GM18511 (cell line): ENCODE results near the gene TERT.
"Not testable (repeated sequence)": the region's sequence is repeated elsewhere in the genome, so short reads cannot be mapped to it uniquely, and the experiment has no call there.

Experiments used
- ATAC-seq: cut with Tn5 transposase; IDR thresholded peaks from one replicate; pipeline ENCODE4 v1.9.1; 2021; ENCODE audit warnings: mild to moderate bottlenecking, moderate library complexity; ENCODE audit not compliant: unreplicated experiment

Gene TERT

GRCh38 chr5:1294835-1295649 is at the start of gene TERT:
TERT (minus strand) TSS chr5:1295068; CDS start chr5:1294989, 79 bp downstream.
- ATAC-seq, result no peak

DNA sequence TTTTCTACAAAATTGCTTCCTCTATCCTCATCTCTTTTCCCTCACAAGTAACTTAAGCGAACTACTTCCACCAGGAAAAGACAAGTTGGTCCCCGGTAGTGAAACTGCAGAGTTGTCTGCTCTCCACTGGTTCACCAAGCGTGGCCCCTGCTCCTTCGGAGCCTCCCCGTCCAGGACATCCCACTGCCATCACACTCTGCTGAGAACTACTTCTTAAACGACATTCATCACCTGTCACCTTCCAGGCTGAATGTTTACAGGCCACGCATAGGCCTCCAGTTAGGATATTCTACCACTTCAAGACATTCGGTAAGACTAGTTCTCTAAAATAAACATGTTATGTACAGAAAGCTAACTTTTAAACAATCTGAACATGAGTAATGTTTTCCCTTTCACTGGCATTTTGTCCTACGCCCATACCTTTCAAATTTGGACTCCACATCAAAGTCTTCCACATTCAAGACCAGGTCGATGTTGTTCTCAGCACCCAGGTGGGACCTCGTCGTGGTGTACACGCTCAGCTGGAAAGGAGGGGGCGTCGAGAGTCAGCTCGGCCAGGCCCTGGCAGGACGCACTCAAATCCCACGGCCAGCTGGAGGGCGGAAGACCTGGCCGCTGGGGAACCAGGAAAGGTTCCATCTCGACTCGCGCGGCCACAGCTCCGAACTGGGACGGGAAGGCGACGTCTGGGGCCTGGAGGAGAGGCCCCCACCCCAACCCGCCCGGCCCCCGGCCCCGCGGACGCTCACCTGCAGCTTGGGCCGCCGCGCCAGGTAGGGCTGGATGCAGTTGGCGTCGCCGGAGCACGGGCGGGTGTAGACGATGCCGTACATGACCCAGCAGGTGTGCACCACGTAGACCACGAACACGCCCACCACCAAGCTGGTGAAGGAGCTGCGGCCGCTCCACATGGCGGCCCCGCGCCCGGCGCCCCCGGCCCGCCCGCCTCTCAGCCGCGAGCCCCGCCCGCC is 49.3 kb upstream of the TERT start:
- peak; percentile 34 for ATAC-seq

- no peak for ATAC-seq
Observed at GRCh38 chr5:1343315-1343751, 48.5 kb upstream of the TERT start.

- ATAC-seq, result not testable (repeated sequence)
Observed at GRCh38 chr5:1342711-1343110, 47.8 kb upstream of the TERT start.

DNA sequence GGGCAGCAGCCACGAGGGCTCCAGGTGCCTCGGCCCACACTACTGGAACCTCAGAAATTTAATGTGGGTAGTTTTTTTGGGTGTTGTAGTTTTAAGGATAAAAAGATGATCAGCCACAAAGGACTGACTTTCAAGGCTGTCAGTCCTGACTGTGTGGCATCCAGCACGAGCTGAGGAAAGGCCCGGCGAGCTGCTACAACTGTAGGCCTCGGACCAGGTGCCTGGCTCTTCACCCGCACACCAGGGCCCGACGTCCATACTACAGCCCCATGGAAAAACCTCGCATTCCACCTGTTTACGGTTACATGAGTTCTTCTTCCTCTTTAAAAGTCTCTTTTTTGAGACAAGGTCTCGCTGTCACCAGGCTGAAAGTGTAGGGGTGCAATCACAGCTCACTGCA is 47.4 kb upstream of the TERT start:
- ATAC-seq, result no peak

GRCh38 chr5:1341863-1342262 is 47.0 kb upstream of the TERT start:
- ATAC-seq, result no peak

GRCh38 chr5:1339818-1340210 is 44.9 kb upstream of the TERT start:
- not testable (repeated sequence) for ATAC-seq

DNA sequence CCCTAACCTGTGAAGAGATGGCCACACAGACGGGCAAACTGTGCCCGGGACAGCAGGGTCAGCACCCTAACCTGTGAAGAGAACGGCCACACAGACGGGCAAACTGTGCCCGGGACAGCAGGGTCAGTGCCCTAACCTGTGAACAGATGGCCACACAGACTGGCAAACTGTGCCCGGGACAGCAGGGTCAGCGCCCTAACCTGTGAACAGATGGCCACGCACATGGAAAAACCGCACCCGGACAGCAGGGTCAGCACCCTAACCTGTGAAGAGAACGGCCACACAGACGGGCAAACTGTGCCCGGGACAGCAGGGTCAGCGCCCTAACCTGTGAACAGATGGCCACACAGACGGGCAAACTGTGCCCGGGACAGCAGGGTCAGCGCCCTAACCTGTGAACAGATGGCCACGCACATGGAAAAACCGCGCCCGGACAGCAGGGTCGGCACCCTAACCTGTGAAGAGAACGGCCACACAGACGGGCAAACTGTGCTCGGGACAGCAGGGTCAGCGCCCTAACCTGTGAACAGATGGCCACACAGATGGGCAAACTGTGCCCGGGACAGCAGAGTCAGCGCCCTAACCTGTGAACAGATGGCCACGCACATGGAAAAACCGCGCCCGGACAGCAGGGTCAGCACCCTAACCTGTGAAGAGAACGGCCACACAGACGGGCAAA is 44.4 kb upstream of the TERT start:
- not testable (repeated sequence) for ATAC-seq

- no peak for ATAC-seq
Observed at GRCh38 chr5:1338506-1339070, 43.7 kb upstream of the TERT start.

DNA sequence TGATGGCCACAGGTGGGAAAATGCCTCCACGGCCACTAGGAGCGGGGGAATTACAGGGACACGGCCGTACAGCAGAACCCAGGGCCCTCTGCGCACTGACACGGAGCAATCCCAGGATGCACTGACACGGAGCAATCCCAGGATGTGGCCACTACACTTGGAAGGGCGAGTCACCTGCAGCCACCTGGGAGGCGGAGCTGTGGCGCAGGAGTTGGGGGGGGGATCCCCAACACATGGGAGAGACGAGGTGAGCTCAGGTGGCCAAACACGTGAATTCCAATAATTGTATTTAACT is 43.3 kb upstream of the TERT start:
- ATAC-seq, result no peak

- no peak for ATAC-seq
Observed at GRCh38 chr5:1337489-1338195, 42.8 kb upstream of the TERT start.

DNA sequence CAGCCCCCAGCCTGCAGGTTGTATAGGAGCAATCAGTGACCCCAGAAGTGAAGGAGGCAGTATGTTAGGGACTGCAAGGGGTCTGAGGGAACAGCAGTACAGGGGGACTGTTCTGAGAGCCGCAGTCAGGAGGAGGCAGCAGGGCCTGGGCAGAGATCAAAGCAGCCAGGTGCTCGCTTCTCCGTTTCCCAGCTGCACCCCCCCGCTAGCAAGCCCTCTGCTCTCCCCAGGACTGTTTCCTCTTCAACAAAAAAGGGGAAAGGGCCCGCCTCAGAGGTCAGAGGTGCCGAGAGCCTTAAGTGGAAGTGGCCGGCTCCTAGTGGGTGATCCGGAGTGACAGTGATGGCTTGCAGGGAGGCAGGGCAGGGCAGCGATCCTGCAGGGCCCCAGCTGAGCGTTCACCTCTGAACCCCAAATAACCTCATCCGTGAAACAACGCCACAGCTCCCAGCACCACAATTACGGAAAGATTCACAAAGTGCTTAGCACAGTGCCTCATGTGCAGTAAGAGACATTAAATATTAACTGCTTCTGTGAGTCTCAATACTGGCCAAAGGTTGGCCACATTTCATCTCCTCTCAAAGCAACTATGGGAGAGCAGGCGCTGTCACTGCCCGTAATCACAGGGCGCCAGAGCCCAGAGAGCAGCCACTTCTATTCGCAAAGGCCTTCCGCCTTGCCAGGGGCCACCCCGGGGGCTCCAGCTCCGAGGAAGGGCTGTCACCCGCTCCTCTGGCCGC is 42.1 kb upstream of the TERT start:
- ATAC-seq, result no peak

- ATAC-seq, result no peak
Observed at GRCh38 chr5:1336106-1336561, 41.3 kb upstream of the TERT start.

DNA sequence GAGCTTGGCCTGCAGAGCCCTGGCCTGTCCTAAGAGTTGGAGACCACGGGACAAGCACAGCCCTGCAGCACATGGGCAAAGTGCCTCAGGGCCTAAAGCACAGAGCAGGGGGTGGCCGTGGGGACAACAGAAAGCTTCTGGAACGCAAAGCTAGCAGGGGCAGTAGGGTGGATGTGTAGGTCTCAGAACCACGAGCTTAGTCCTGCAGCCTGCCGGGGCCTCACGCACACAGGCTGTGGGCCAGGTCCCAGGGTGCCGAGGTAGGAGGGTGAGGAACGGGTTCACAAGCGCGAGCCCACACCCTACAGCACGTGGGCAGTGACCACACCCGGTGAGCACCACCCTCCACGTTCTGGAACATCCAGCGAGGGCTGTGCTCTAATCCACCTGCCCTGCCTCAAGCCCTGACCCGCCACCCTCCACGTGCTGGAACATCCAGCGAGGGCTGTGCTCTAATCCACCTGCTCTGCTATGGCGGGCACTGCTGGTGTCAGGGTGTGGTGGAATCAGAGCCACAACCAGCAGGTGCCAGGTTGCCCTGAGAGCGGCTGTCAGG is 40.8 kb upstream of the TERT start:
- no peak for ATAC-seq

GRCh38 chr5:1334831-1335539 is 40.1 kb upstream of the TERT start:
- ATAC-seq, result no peak

- no peak for ATAC-seq
Observed at GRCh38 chr5:1333986-1334385, 39.1 kb upstream of the TERT start.

GRCh38 chr5:1333286-1333685 is 38.4 kb upstream of the TERT start:
- not testable (repeated sequence) for ATAC-seq

DNA sequence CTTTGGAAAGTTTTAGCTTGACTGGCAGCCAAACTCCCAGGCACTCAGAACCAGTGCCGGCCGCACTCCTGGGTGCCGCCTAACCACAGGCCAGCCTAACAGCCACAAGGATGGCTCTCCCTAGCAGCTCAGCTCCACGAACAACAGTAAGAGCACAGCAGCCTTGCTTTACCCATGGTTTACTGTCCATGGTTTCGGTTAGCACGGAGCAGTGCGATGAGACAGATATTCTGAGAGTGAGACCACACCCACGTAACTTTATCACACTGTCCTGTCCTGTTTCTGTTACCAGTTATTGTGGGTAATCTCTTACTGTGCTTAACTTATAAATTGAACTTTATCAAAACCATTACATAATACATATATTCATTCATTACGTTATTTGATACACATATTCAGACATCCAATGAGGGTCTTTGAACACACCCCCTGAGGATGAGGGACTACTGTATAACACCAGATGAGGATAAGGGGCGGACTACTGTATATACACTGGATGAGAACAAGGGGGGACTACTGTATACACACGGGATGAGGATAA is 37.7 kb upstream of the TERT start:
- ATAC-seq, result no peak
